GM21526 (cell line): Measurements from ENCODE around the gene FFAR1.

Experiments used
- ATAC-seq: cut with Tn5 transposase; IDR thresholded peaks from one replicate; pipeline ENCODE4 v1.9.1; 2021; ENCODE audit warnings: moderate library complexity; ENCODE audit not compliant: unreplicated experiment, low FRiP score

Gene FFAR1

DNA sequence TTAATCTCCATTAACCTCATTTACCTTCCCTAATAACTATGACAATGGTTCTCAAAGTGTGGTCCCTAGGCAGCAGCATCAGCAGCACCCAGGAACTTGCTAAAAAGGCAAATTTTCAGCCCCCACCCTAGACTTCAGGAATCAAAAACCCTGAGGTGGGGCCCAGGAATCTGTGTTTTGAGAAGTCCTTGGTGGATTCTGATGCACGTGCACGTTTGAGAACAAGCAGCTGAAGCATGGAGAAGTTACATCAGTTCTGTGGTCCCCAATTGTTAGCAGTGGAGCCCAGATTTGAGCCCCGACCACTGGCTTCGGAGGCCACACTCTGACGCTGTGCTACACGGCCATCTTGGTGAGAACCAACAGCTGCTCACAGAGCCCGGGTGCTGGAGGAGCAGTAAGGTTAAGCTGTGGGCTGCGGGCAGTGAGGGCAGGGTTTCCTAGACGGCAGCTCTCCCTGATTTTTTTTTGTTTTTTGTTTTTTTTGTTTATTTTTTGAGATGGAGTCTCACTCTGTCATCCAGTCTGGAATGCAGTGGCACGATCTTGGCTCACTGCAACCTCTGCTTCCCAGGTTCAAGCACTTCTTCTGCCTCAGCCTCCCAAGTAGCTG is 32.7 kb upstream of the FFAR1 start:
- no peak for ATAC-seq

DNA sequence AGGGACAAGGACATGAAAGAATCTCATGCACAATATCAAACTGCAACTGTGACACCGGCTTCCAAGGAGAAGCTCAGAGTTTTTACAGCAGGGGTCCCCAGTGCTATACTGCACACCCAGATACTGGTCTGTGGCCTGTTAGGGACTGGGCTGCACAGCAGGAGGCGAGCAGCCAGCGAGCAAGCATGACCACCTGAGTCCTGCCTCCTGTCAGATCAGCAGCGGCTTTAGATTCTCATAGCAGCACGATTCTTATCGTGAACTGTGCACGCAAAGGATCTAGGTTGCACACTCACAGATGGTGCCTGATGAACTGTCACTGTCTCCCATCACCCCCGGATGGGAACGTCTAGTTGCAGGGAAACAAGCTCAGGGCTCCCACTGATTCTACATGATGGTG is 31.8 kb upstream of the FFAR1 start:
- no peak for ATAC-seq

GRCh38 chr19:35316560-35316959 is 31.1 kb upstream of the FFAR1 start:
- no peak for ATAC-seq

DNA sequence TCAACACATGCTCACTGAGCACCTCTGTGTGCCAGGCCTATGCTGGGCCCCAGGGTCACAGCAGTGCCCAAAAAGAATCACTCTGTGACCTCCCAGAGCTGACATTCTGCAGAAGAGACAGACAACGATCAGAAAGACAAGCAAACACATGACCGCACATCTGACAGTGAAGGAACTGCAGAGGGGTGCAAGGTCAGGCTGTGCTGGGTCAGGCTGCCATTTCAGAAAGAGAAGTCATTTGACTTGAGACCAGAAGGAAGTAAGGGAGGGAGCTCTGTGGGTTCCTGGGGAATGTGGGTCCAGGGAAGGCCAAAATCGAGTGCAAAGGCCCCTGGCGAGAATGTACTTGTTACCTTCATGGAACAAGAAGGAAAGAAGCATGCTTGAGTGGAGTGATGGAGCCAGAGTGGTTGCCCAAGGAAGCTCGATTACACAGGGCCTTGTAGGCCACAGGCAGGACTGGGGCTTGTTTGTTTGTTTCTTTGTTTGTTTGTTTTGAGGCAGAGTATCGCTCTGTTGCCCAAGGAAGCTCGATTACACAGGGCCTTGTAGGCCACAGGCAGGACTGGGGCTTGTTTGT is 30.1 kb upstream of the FFAR1 start:
- ATAC-seq: no peak

DNA sequence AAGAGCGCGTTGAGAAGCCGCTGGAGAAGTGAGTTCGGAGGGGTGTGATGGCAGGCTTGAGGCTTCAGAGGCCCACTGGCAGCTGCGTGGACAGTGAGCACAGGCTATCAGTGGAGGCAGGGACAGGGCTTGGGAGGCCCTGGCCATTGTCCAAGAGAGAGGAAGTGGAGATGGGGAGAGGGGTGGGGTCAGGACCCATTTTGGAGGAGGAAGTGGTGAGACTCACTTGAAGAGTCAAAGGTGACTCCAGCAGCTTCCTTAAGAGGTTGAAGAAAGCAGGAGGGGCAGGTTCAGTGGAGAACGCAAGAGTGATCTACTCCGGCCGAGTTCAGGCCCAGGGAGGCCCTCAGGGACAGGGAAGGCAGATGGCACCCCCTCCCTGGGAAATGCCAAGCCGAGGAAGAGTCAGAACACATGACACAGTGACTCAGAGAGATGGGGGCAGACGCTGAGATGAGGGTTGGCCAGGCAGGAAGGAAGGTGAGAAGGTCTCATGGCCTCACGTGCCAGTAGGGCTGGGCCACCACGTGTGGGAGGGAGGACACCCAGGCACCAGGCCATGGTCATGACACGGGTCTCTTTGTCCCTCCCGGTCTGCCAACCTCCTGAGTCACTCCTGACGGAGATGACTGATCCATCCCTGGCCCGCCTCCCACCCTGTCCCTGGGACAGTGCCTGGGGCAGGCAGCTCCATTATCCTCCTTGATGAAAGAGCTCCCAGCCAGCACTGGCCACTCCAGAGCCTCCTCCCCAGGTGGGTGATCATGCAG is 28.8 kb upstream of the FFAR1 start:
- no peak for ATAC-seq

- ATAC-seq: no peak
Observed at GRCh38 chr19:35320065-35320713, 27.5 kb upstream of the FFAR1 start.

- no peak for ATAC-seq
Observed at GRCh38 chr19:35321291-35321690, 26.4 kb upstream of the FFAR1 start.

- ATAC-seq: no peak
Observed at GRCh38 chr19:35322014-35322413, 25.7 kb upstream of the FFAR1 start.

- no peak for ATAC-seq
Observed at GRCh38 chr19:35327642-35328041, 20.1 kb upstream of the FFAR1 start.

- no peak for ATAC-seq
Observed at GRCh38 chr19:35328851-35329285, 18.8 kb upstream of the FFAR1 start, which contains the start of gene CD22. TSS of gene CD22 (plus strand) at chr19:35329187. CDS start at chr19:35332041, 2,854 bp downstream.

DNA sequence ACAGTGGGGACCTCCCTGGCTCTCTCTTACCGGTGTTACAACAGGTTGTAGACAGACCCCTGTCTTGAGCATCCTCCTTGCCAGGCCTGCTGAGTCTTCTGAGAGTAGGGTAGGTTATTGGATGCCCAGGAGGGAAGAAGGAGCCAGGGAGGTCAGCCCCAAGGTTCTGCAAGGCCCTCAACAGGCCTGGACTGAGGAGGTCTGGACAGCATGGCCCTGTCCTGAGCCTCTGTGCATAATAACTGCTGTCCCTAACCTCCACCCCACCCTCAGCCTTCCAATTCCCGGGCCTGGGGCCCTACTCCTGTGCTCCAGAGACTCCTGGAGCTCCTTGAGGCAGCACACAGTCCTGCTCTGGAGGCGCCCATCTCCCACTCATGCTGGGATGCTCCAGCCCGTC is 18.4 kb upstream of the FFAR1 start:
- no peak for ATAC-seq

- ATAC-seq: peak; percentile 39
Observed at GRCh38 chr19:35330475-35330874, 17.2 kb upstream of the FFAR1 start.

DNA sequence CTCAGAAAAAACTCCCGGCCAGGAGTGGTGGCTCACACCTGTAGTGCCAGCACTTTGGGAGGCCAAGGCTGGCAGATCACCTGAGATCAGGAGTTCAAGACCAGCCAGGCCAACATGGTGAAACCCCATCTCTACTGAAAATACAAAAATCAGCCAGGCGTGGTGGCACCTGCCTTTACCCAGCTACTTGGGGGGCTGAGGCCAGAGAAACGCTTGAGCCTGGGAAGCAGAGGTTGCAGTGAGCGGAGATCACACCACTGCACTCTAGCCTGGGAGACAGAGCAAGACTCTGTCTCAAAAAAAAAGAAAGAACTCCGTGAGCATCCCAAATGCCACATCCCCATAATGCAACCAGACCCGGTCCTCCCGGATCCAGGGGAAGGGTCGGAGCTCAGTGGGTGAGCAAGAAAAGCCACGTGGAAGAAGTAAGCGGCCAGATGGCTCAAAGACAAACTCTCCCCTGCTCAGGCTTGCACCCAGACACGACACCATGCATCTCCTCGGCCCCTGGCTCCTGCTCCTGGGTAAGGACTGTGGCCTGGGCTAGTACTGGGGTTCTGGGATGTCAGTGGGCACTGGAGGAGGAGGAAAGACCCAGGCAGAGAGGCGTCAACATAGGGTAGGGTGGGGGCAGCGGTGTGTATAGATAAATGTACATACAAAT is 16.0 kb upstream of the FFAR1 start:
- ATAC-seq: no peak

GRCh38 chr19:35332817-35333216 is 14.9 kb upstream of the FFAR1 start:
- no peak for ATAC-seq

GRCh38 chr19:35334144-35334753 is 13.5 kb upstream of the FFAR1 start:
- ATAC-seq: no peak

DNA sequence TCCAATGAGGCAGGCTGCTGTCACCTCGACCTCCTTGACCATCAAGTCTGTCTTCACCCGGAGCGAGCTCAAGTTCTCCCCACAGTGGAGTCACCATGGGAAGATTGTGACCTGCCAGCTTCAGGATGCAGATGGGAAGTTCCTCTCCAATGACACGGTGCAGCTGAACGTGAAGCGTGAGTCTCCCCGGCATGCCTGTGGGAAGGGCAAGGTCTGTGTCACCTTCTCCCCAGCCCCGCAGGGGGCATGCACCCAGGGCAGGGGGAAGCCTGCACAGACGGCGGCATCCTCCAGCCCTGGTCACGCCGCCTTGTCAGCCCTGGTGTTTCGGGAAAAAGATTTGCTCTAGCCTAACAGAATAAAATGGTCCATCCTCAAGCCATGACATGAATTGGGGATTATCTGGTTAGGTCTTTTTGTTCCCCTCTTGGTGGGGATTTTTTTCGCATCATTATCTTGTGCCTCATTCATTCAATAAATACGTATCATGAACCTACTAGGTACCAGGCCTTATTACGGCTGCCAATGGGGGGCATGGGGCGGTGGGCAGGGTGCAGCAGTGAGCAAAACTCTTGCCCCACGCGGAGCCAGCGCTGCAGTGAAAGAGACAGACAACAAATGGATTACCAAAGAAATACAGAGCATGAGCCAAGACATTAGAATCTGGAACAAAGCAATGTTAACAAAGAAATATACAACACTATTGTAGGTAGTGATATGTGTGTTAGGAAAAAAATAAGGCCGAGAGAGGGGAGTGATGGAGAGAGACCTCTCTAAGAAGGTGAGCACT is 11.3 kb upstream of the FFAR1 start:
- ATAC-seq: no peak

DNA sequence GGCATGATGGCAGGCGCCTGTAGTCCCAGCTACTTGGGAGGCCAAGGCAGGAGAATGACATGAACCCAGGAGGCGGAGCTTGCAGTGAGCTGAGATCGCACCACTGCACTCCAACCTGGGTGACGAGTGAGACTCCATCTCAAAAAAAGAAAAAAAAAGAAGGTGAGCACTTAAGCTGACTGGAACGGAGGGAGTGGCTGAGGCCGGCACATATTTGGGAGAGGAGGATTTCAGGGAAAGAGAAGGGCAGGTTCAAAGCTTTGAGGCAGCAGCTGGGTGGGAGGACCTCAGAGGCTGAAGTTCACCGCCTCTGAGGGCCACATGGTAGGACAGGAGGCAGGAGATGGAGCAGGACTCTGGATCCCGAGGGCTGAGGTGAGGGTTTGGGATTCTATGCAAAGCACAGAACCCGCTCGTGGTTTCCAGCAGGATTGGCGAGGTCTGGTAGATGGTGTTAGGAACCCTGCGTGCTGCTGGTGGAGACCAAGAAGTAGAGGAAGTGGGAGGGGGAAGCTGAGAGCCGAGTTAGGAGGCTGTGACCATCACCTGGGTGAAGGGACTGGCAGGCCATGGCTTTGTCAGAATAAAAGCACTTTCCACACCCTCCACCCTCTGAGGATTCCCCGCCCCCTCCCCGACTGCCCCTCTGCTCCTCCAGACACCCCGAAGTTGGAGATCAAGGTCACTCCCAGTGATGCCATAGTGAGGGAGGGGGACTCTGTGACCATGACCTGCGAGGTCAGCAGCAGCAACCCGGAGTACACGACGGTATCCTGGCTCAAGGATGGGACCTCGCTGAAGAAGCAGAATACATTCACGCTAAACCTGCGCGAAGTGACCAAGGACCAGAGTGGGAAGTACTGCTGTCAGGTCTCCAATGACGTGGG is 10.4 kb upstream of the FFAR1 start:
- ATAC-seq: no peak

- ATAC-seq: no peak
Observed at GRCh38 chr19:35337984-35338296, 9.8 kb upstream of the FFAR1 start.

DNA sequence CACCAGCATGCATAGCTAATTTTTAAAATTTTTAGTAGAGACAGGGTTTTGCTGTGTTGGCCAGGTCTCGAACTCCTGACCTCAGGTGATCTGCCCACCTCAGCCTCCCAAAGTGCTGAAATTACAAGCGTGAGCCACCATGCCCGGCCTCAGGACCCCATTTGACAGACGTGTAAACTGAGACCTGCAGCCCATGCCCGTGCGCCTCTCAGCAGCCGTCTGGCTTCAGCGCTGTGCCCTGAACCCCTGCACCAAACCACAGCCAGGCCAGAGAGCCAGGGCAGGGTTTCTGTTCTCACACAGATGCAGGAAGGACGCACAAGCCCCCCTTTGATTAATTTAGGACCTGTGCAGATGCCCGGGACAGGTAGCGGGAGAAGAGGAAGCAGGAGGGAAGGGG is 7.3 kb upstream of the FFAR1 start:
- ATAC-seq: no peak
